Measurements from ENCODE around the gene SEPTIN6. TPM values are rescaled to one million over a fixed set of nuclear protein-coding genes. Genes with fewer than 3 reads are reported as not detected.

Gene SEPTIN6
- total and polyA plus RNA-seq, 4 experiments from 2014 or later = 112 to 244 (median 176) TPM

GRCh38 chrX:119692191-119693039 lies 553 bp downstream of the SEPTIN6 start:
- POLR2A ChIA-PET (ENCODE audit: partially characterized antibody) = interaction anchor here (0.6 to 12.0 kb wide), 30 partner anchors 9 to 178 kb away, joined by 3 to 277 read pairs (median 7); partner anchors contain the start of genes NKRF, RNF113A, RPL39 and SOWAHD
- Histone ChIP-seq H3K27me3 (ENCODE audit: insufficient read depth, low read length) (no peaks in the 10 kb centered on the region), H3K4me3 (ENCODE audit: low read length in 2 of 2) (peak overlapping the region; percentile 55 to 75), H3K27ac (ENCODE audit: low read depth, low read length) (peak overlapping the region; percentile 89), H3K36me3 (ENCODE audit: insufficient read depth, low read length) (no peaks in the 10 kb centered on the region), H3K9me3 (ENCODE audit: control insufficient read depth in 1 of 2, low read length in 2 of 2) (no peaks in the 10 kb centered on the region), H3K4me1 (ENCODE audit: insufficient read depth, low read length) (peaks cover 36% of the 10 kb centered on the region)
- H3K36me3 Mint-ChIP-seq = peaks cover 0 to 10% of the 10 kb centered on the region in 2 donors
- no peaks in the 10 kb centered on the region for H3K27me3 Mint-ChIP-seq
- H3K27ac Mint-ChIP-seq = peak overlapping the region; percentile 93 to 99 (median 98)
- intact Hi-C loops (cut with micrococcal nuclease) = loop anchor here (1.0 to 5.0 kb wide), 6 partner anchors 10 to 100 kb away; partner anchors contain the start of genes NKRF and RPL39
- H3K4me3 Mint-ChIP-seq = peak overlapping the region; percentile 93 to 100 (median 98)
- CTCF ChIA-PET (ENCODE audit: partially characterized antibody) = interaction anchor here (0.8 to 7.1 kb wide), 21 partner anchors 9 to 195 kb away, joined by 3 to 77 read pairs (median 3); partner anchors contain the start of genes STEEP1 and UBE2A
- peak; percentile 74 to 84 (median 79) for DNase-seq
- peaks cover 0 to 2% (median 0%) of the 10 kb centered on the region in 8 donors for H3K9me3 Mint-ChIP-seq
- H3K4me1 Mint-ChIP-seq = peaks cover 17 to 47% (median 35%) of the 10 kb centered on the region in 4 donors

DNA sequence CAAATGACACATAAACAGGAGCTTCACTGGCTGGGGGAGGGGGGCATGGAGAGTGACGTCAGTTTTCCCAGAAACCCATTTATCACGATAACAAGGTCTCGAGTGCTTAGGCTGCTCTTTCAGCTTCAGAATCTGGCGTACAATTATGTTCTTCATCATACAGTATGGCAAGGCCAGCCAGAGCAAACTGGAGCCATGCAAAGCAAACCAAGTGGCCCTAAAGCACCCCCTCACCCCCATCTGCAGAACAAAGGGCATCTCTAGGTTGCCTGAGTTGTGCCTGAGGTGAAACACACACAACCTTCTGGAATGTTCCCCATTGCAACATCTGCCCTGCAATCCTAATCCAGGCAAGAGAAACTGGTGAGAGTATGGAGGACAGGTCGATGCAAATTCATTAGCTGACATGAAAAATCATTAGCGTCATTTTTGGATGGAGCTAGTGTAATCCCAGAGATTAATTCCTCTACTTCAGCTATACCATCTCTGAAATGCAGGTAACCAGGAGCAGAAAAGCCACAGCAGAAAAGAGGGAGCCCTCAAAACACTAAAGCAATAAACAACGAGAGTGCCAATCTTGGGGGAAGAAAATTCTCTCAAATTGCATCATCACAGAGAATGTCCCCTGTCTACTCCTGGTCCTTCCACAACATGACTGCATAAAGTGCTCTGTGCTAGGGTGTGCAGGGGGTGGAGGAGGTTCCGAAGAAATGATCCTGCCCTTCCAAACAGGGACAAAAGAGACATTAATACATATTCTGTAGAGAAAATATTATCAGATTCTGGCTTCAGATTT lies 1.8 kb downstream of the SEPTIN6 start:
- H3K4me1 Mint-ChIP-seq = peaks cover 24 to 60% (median 47%) of the 10 kb centered on the region in 4 donors
- intact Hi-C loops (cut with micrococcal nuclease) = loop anchor here (5.0 kb wide), 1 partner anchor 101 kb away; the partner anchor contains the start of gene RPL39
- CTCF ChIA-PET (ENCODE audit: partially characterized antibody) = interaction anchor here (0.6 to 7.1 kb wide), 14 partner anchors 8 to 90 kb away, joined by 3 to 77 read pairs (median 4); no protein-coding TSS in a partner anchor
- Histone ChIP-seq H3K27ac (ENCODE audit: low read depth, low read length) (peak overlapping the region; percentile 89), H3K36me3 (ENCODE audit: insufficient read depth, low read length) (no peaks in the 10 kb centered on the region), H3K9me3 (ENCODE audit: control insufficient read depth in 1 of 2, low read length in 2 of 2) (no peaks in the 10 kb centered on the region), H3K4me3 (ENCODE audit: low read length in 2 of 2) (peak overlapping the region; percentile 55 to 75), H3K27me3 (ENCODE audit: insufficient read depth, low read length) (no peaks in the 10 kb centered on the region), H3K4me1 (ENCODE audit: insufficient read depth, low read length) (peaks cover 49% of the 10 kb centered on the region)
- POLR2A ChIA-PET (ENCODE audit: partially characterized antibody) = interaction anchor here (0.6 to 12.0 kb wide), 20 partner anchors 8 to 179 kb away, joined by 3 to 277 read pairs (median 8); partner anchors contain the start of genes NKRF, RPL39, SOWAHD and UBE2A
- peak in 1 of 5 donors; percentile 79 for DNase-seq
- H3K4me3 Mint-ChIP-seq = peak overlapping the region; percentile 93 to 100 (median 98)
- no peaks in the 10 kb centered on the region for H3K27me3 Mint-ChIP-seq
- peaks cover 3 to 10% of the 10 kb centered on the region in 2 donors for H3K36me3 Mint-ChIP-seq
- H3K27ac Mint-ChIP-seq = peak overlapping the region; percentile 93 to 99 (median 98)
- H3K9me3 Mint-ChIP-seq = peaks cover 0 to 2% (median 0%) of the 10 kb centered on the region in 8 donors

DNA sequence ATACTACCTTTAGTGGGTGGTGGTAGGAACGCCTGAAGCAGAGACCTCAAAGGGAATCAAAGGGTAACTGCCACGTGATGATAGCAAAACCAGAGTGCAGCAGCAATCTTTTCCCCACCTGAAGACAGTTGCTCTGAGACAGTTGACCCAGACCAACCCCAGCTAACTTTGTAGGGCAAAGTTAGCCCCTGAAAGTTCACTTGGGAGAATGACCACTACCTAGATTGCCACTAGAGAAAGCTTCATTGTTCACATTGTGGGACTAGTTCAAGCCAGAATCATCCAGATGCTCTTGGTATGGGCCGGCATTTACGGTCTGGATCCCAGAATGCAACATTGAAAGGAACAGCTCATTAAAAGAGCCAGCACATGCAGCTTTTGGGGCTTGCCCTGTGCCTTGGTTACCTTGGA lies 4.1 kb downstream of the SEPTIN6 start:
- peak overlapping the region; percentile 89 for H3K27ac ChIP-seq (ENCODE audit: low read depth, low read length)
- CTCF ChIA-PET (ENCODE audit: partially characterized antibody) = interaction anchor here (0.7 to 7.1 kb wide), 6 partner anchors 10 to 69 kb away, joined by 3 to 77 read pairs (median 3); no protein-coding TSS in a partner anchor
- POLR2A ChIA-PET (ENCODE audit: partially characterized antibody) = interaction anchor here (0.6 to 12.0 kb wide), 11 partner anchors 11 to 115 kb away, joined by 3 to 277 read pairs (median 5); partner anchors contain the start of genes NKRF, RPL39, SOWAHD and UBE2A
- H3K4me3 Mint-ChIP-seq = peak overlapping the region; percentile 78 to 100 (median 98)
- peaks cover 68% of the 10 kb centered on the region for H3K4me1 ChIP-seq (ENCODE audit: insufficient read depth, low read length)
- H3K27me3 ChIP-seq (ENCODE audit: insufficient read depth, low read length) = no peaks in the 10 kb centered on the region
- no peaks in the 10 kb centered on the region for H3K9me3 ChIP-seq (ENCODE audit: control insufficient read depth in 1 of 2, low read length in 2 of 2)
- H3K4me1 Mint-ChIP-seq = peaks cover 25 to 78% (median 65%) of the 10 kb centered on the region in 4 donors
- H3K27ac Mint-ChIP-seq = peak overlapping the region; percentile 96 to 99 (median 99)
- peak overlapping the region in 1 of 2 donors; percentile 29 for H3K4me3 ChIP-seq (ENCODE audit: low read length in 2 of 2)
- H3K36me3 Mint-ChIP-seq = peaks cover 4 to 16% of the 10 kb centered on the region in 2 donors
- H3K9me3 Mint-ChIP-seq = peaks cover 0 to 2% (median 0%) of the 10 kb centered on the region in 8 donors
- H3K27me3 Mint-ChIP-seq = no peaks in the 10 kb centered on the region
- no peaks in the 10 kb centered on the region for H3K36me3 ChIP-seq (ENCODE audit: insufficient read depth, low read length)
- peak; percentile 58 to 77 (median 75) for DNase-seq
- intact Hi-C loops (cut with micrococcal nuclease) = loop anchor here (5.0 kb wide), 1 partner anchor 183 kb away; the partner anchor contains the start of genes NDUFA1 and RNF113A

DNA sequence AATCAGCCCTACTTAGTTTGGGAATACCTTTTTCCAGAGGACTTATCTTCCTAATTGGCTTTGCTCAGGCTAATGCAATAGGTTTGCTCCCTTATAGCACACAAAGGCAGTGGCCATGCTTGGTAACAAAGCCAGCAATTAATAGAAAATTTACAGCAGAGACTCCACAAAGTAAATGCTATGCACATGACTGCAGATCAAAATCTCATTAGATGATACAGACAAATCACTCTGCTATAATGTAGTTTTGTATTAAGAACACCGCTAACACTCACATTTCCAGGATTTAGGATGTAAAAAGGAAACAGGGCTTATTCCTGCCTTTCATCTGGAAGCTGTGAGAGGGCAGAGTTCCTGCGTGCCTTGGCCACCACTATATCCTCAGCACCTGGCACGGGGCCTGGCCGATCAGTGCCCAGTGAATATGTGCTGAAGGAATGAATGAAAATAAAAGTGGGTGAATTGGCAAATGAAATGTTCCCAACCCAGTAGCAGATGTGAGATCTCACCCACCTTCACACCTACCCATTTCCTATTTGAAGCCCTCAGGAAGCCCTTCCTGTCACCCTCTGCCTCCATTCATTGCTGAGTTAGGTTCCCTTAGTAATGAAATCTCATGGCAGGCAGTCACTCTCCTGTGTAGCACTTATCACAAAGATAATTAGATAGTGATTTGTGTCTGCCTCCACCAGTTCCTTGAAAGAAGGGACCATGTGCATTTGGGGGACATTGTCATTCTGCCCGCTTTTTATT lies 5.1 kb downstream of the SEPTIN6 start:
- DNase-seq = no peak
- intact Hi-C loops (cut with micrococcal nuclease) = loop anchor here (5.0 kb wide), 1 partner anchor 184 kb away; the partner anchor contains the start of genes NDUFA1 and RNF113A
- Mint-ChIP-seq H3K9me3 (peaks cover 0 to 2% (median 0%) of the 10 kb centered on the region in 8 donors), H3K36me3 (peaks cover 4 to 16% of the 10 kb centered on the region in 2 donors), H3K4me3 (peak overlapping the region; percentile 84 to 100 (median 98)), H3K4me1 (peaks cover 28 to 85% (median 68%) of the 10 kb centered on the region in 4 donors), H3K27ac (peak overlapping the region; percentile 98 to 100 (median 99)), H3K27me3 (no peaks in the 10 kb centered on the region)
- Histone ChIP-seq H3K9me3 (ENCODE audit: control insufficient read depth in 1 of 2, low read length in 2 of 2) (no peaks in the 10 kb centered on the region), H3K4me1 (ENCODE audit: insufficient read depth, low read length) (peaks cover 76% of the 10 kb centered on the region), H3K27me3 (ENCODE audit: insufficient read depth, low read length) (no peaks in the 10 kb centered on the region), H3K4me3 (ENCODE audit: low read length in 2 of 2) (peak overlapping the region; percentile 3 to 17), H3K27ac (ENCODE audit: low read depth, low read length) (peak overlapping the region; percentile 89), H3K36me3 (ENCODE audit: insufficient read depth, low read length) (no peaks in the 10 kb centered on the region)
- ChIA-PET POLR2A (ENCODE audit: partially characterized antibody) (interaction anchor here (0.8 to 12.0 kb wide), 7 partner anchors 10 to 114 kb away, joined by 3 to 277 read pairs (median 8); partner anchors contain the start of genes NKRF, SOWAHD and UBE2A), CTCF (ENCODE audit: partially characterized antibody) (interaction anchor here (1.2 to 7.1 kb wide), 2 partner anchors 11 to 103 kb away, joined by 4 to 77 read pairs; partner anchors contain the start of gene RPL39)

GRCh38 chrX:119686087-119686691 lies 6.8 kb downstream of the SEPTIN6 start:
- H3K36me3 Mint-ChIP-seq = peaks cover 4 to 11% of the 10 kb centered on the region in 2 donors
- POLR2A ChIA-PET (ENCODE audit: partially characterized antibody) = interaction anchor here (0.6 to 12.0 kb wide), 8 partner anchors 9 to 185 kb away, joined by 3 to 277 read pairs (median 6); partner anchors contain the start of genes NDUFA1, NKRF, RNF113A and RPL39
- intact Hi-C loops (cut with micrococcal nuclease) = loop anchor here (5.0 kb wide), 1 partner anchor 186 kb away; the partner anchor contains the start of genes NDUFA1 and RNF113A

More at GRCh38 chrX:119686087-119686691, 6.8 kb downstream of the SEPTIN6 start:
- Mint-ChIP-seq H3K4me1 (peaks cover 32 to 91% (median 76%) of the 10 kb centered on the region in 4 donors), H3K4me3 (peak overlapping the region; percentile 84 to 100 (median 98)), H3K9me3 (peaks cover 0 to 2% (median 0%) of the 10 kb centered on the region in 8 donors), H3K27me3 (no peaks in the 10 kb centered on the region), H3K27ac (peak overlapping the region; percentile 98 to 100 (median 99))
- Histone ChIP-seq H3K36me3 (ENCODE audit: insufficient read depth, low read length) (no peaks in the 10 kb centered on the region), H3K27me3 (ENCODE audit: insufficient read depth, low read length) (no peaks in the 10 kb centered on the region), H3K4me3 (ENCODE audit: low read length in 2 of 2) (peak overlapping the region; percentile 23 to 46), H3K4me1 (ENCODE audit: insufficient read depth, low read length) (peaks cover 90% of the 10 kb centered on the region), H3K27ac (ENCODE audit: low read depth, low read length) (peak overlapping the region; percentile 89), H3K9me3 (ENCODE audit: control insufficient read depth in 1 of 2, low read length in 2 of 2) (no peaks in the 10 kb centered on the region)
- CTCF ChIA-PET (ENCODE audit: partially characterized antibody) = interaction anchor here (1.5 kb wide), 1 partner anchor 9 kb away, joined by 4 read pairs; no protein-coding TSS in a partner anchor
- peak in 2 of 5 donors; percentile 48 to 58 for DNase-seq

Data from CD4-positive, alpha-beta memory T cell (primary cell).